ENCODE measurements around the gene TREML2. TPM values are rescaled to one million over a fixed set of nuclear protein-coding genes. Genes with fewer than 3 reads are reported as not detected.
"Not testable (repeated sequence)": the region's sequence is repeated elsewhere in the genome, so short reads cannot be mapped to it uniquely, and the experiment has no call there.

The TREML2 gene
- total RNA-seq, 1 experiment from 2014 or later, result not detected

DNA sequence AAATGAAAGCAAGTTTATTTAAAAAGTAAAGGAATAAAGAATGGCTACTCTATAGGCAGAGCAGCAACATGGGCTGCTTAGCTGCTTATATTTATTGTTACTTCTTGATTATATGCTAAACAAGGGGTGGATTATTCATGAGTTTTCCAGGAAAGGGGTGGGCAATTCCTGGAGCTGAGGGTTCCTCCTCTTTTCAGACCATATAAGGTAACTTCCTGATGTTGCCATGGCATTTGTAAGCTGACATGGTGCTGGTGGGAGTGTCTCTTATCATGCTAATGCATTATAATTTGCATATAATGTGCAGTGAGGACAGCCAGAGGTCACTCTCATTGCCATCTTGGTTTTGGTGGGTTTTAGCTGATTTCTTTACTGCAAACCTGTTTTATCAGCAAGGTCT is 11.9 kb downstream of the TREML2 start:
- not testable (repeated sequence) for H3K9me2 ChIP-seq (replicated peaks; ENCODE audit: insufficient read depth, low read length); H3K9ac ChIP-seq (ENCODE audit: low read length); H3K79me2 ChIP-seq (ENCODE audit: low read length); H3K4me1 ChIP-seq (ENCODE audit: low read length); H3K27me3 ChIP-seq (ENCODE audit: low read length); H3K4me2 ChIP-seq (ENCODE audit: low read depth, low read length, poor library complexity, severe bottlenecking); H3K9me3 ChIP-seq (ENCODE audit: low read length); H3K36me3 ChIP-seq (ENCODE audit: insufficient read depth, low read length); H2AFZ ChIP-seq (ENCODE audit: low read length); H4K20me1 ChIP-seq (ENCODE audit: insufficient read depth, low read depth, low read length); DNase-seq; H3K4me3 ChIP-seq (ENCODE audit: low read length); H3K27ac ChIP-seq (ENCODE audit: low read length)

DNA sequence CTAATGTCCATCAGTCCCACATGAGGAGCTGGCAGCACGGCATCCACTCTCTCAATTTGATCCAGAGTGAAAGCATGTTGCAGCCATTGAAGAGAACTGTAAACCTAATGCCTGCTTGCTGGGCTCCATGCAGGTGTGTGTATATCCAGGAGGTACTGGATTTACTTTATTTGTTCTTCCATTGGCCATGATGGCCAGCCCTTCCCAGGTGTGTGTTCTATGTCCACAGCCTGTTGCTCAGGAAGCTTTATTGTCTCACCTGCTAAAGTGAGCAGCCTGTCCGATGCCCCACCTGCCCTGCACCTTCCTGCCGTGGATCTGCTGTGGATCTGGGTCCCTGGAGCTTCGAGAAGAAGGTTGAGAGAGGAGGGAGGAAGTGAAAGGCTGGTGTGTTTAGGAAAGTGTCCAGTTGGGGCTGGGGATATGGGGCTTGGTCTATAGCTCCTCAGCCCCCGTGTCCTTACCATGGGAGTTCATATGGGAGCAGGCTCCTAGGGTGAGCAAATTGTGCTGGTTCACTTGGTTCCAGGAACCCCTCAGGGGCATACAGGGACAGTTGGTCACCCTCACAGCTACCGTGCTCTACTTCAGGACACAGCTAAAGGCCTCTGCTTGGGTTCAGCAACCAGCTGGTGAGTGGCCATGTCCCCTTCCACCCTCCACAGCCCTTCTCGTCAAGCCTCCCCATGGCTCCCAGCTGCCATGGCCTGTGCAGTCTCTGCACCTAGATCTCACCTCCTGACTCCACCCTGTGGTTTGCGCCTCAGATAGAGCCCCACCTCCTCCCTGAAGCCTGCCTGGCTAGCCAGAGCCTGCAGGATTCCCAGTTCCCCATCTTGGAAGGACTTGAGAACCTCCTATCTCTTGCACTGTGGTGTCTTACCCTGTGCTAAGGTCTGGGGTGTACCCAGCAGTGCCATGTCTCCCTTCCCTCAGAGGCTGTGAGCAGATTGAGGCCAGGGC is 12.7 kb downstream of the TREML2 start:
- Histone ChIP-seq H3K9ac (ENCODE audit: low read length) (no peak overlapping the region), H3K9me2 (replicated peaks; ENCODE audit: insufficient read depth, low read length) (no peaks in the 10 kb centered on the region), H3K9me3 (ENCODE audit: low read length) (no peaks in the 10 kb centered on the region; the same call in 1 of the 2 replicates), H3K4me1 (ENCODE audit: low read length) (no peaks in the 10 kb centered on the region), H3K4me3 (ENCODE audit: low read length) (no peak overlapping the region), H3K4me2 (ENCODE audit: low read depth, low read length, poor library complexity, severe bottlenecking) (no peak overlapping the region), H3K27me3 (ENCODE audit: low read length) (no peaks in the 10 kb centered on the region; the same call in 1 of the 2 replicates), H3K27ac (ENCODE audit: low read length) (no peak overlapping the region), H3K79me2 (ENCODE audit: low read length) (no peaks in the 10 kb centered on the region), H4K20me1 (ENCODE audit: insufficient read depth, low read depth, low read length) (no peaks in the 10 kb centered on the region), H3K36me3 (ENCODE audit: insufficient read depth, low read length) (no peaks in the 10 kb centered on the region), H2AFZ (ENCODE audit: low read length) (no peak overlapping the region)
- DNase-seq, result no peak

DNA sequence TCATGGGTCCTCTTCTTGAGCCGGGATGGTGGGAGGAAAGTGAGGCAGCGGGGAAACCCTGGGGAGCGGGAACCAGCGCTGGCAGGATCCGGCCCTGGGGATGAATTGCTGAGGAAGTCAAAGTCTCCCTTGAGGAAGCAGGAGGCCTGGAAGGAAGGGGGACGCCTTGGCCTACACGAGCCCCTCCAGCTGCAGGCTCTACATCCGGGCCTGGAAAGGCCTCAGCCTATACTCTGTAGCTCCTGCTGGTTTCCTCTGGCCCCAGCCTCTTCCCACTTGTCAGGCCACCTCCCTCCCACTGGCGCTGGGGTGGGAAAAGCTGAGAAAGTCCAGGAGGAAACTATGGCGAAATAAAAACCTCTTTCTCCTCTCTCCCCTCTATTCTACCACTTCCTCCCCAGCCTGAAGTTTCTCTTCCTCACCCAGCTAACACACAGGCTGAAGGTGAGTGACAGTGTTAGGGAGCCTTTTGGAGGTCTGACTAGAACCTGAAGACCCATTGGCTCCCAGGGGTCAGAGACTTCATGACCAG is 14.9 kb downstream of the TREML2 start:
- H3K4me1 ChIP-seq (ENCODE audit: low read length), result peaks cover 6% of the 10 kb centered on the region
- DNase-seq, result no peak
- H3K4me2 ChIP-seq (ENCODE audit: low read depth, low read length, poor library complexity, severe bottlenecking), result no peak overlapping the region
- no peaks in the 10 kb centered on the region for H3K9me2 ChIP-seq (replicated peaks; ENCODE audit: insufficient read depth, low read length)
- H3K9me3 ChIP-seq (ENCODE audit: low read length), result no peaks in the 10 kb centered on the region; the same call in 1 of the 2 replicates
- no peak overlapping the region for H3K4me3 ChIP-seq (ENCODE audit: low read length)
- H3K36me3 ChIP-seq (ENCODE audit: insufficient read depth, low read length), result no peaks in the 10 kb centered on the region
- no peaks in the 10 kb centered on the region for H4K20me1 ChIP-seq (ENCODE audit: insufficient read depth, low read depth, low read length)
- H3K27me3 ChIP-seq (ENCODE audit: low read length), result no peaks in the 10 kb centered on the region; the same call in 1 of the 2 replicates
- no peak overlapping the region for H3K9ac ChIP-seq (ENCODE audit: low read length)
- H3K27ac ChIP-seq (ENCODE audit: low read length), result no peak overlapping the region
- H2AFZ ChIP-seq (ENCODE audit: low read length), result no peak overlapping the region
- no peaks in the 10 kb centered on the region for H3K79me2 ChIP-seq (ENCODE audit: low read length)

DNA sequence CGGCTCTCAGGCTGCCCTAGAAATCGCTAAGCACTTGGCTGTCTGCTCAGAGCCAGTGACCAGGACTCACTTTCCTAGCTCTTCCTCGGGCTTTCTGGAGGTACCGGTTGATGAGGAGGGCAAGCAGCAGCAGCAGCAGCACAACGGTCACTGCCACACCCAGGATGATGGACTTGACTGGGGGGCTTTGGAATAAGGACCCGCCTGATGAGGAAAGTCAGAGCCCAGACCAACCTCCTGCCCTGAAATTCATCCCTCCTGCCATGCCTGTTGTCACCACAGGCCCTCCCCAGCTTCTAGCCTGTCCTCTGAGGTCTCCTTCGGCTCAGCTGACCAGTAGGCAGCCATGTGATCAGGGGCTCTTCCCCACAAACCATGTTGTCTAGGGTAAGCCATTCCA is 16.2 kb downstream of the TREML2 start:
- Histone ChIP-seq H3K27me3 (ENCODE audit: low read length) (no peaks in the 10 kb centered on the region; the same call in 1 of the 2 replicates), H3K9me3 (ENCODE audit: low read length) (no peaks in the 10 kb centered on the region), H3K9ac (ENCODE audit: low read length) (no peak overlapping the region), H3K4me2 (ENCODE audit: low read depth, low read length, poor library complexity, severe bottlenecking) (no peak overlapping the region), H2AFZ (ENCODE audit: low read length) (no peak overlapping the region), H3K36me3 (ENCODE audit: insufficient read depth, low read length) (no peaks in the 10 kb centered on the region), H3K4me3 (ENCODE audit: low read length) (no peak overlapping the region), H3K9me2 (replicated peaks; ENCODE audit: insufficient read depth, low read length) (no peaks in the 10 kb centered on the region), H3K4me1 (ENCODE audit: low read length) (peaks cover 6% of the 10 kb centered on the region), H3K79me2 (ENCODE audit: low read length) (no peaks in the 10 kb centered on the region), H4K20me1 (ENCODE audit: insufficient read depth, low read depth, low read length) (no peaks in the 10 kb centered on the region), H3K27ac (ENCODE audit: low read length) (no peak overlapping the region)
- DNase-seq, result no peak

DNA sequence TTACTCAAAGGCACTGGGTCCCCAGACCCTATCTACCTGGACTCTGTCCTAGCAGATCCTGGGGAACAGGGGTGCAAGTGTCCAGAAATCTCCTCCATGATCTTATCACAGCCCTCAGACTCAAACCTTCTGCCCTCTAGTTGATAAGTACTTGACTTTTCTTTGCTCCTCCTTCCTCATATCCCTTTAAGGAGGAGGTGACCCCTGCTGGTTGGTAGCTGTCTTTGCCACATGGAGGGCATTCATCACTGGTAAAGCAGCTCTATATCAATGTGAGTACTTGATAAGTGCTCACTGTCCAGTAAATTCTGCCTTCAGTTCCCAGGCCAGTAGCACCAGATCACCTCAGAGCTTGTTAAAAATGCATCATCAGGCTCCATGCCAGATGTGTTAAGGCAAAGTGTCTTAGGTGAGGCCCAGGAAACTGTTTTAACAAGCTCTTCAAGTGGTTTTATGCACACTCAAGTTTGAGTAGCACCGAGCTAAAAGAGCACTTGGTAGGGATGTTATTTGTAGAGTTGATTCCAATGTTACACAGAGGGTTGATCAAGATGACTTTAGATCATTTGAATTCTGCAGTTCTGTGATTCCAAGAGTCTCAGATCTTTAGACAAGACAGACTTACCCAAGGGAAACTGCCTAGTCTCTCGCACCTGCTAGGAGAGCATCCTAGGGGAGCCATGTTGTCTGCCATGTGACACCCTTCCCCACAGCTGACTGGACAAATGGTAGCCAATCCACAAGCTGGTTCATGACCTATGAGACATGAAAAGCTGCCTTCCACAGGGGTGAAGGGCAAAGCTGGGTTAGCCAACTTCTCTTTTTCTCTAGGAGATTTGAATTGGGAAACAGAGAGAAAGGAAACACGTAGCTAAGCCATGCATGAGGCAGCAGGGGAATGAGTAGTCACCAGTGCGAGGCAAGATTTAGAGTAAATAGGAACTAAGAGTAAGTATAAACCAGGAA is 18.6 kb downstream of the TREML2 start:
- Histone ChIP-seq H3K4me3 (ENCODE audit: low read length) (no peak overlapping the region), H3K9me2 (replicated peaks; ENCODE audit: insufficient read depth, low read length) (no peaks in the 10 kb centered on the region), H3K79me2 (ENCODE audit: low read length) (no peaks in the 10 kb centered on the region), H3K4me2 (ENCODE audit: low read depth, low read length, poor library complexity, severe bottlenecking) (no peak overlapping the region), H3K27ac (ENCODE audit: low read length) (no peak overlapping the region), H4K20me1 (ENCODE audit: insufficient read depth, low read depth, low read length) (no peaks in the 10 kb centered on the region), H3K36me3 (ENCODE audit: insufficient read depth, low read length) (no peaks in the 10 kb centered on the region), H3K27me3 (ENCODE audit: low read length) (no peaks in the 10 kb centered on the region), H2AFZ (ENCODE audit: low read length) (peak overlapping the region; percentile 55; the same call in 1 of the 2 replicates), H3K4me1 (ENCODE audit: low read length) (peaks cover 6% of the 10 kb centered on the region), H3K9ac (ENCODE audit: low read length) (no peak overlapping the region), H3K9me3 (ENCODE audit: low read length) (no peaks in the 10 kb centered on the region)
- peak; percentile 88 for DNase-seq

DNA sequence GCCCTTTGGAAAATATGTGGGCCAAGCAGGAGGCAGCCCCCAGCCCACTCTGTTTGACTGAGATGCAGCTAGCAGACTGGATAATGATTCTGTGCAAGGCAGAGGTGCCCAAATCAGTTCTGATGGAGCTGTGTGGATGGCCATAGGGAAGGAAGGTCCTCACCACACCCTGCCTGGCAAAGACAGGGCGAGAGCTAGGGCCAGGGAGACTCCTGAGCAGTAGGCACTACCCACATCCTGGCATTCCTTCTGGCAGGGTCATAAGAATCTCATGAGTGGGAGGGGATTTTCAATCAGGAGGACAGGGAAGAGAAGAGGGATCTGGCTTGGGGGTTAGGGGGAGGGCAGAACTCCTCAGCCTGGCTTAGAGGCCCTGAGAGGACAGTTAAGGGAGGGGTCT is 19.4 kb downstream of the TREML2 start:
- H3K27me3 ChIP-seq (ENCODE audit: low read length), result no peaks in the 10 kb centered on the region
- no peaks in the 10 kb centered on the region for H3K79me2 ChIP-seq (ENCODE audit: low read length)
- DNase-seq, result no peak
- no peaks in the 10 kb centered on the region for H4K20me1 ChIP-seq (ENCODE audit: insufficient read depth, low read depth, low read length)
- no peaks in the 10 kb centered on the region for H3K9me2 ChIP-seq (replicated peaks; ENCODE audit: insufficient read depth, low read length)
- H3K9me3 ChIP-seq (ENCODE audit: low read length), result no peaks in the 10 kb centered on the region
- H3K27ac ChIP-seq (ENCODE audit: low read length), result no peak overlapping the region
- no peak overlapping the region for H3K4me2 ChIP-seq (ENCODE audit: low read depth, low read length, poor library complexity, severe bottlenecking)
- H3K4me3 ChIP-seq (ENCODE audit: low read length), result no peak overlapping the region
- no peak overlapping the region for H2AFZ ChIP-seq (ENCODE audit: low read length)
- no peaks in the 10 kb centered on the region for H3K36me3 ChIP-seq (ENCODE audit: insufficient read depth, low read length)
- no peak overlapping the region for H3K9ac ChIP-seq (ENCODE audit: low read length)
- peaks cover 6% of the 10 kb centered on the region for H3K4me1 ChIP-seq (ENCODE audit: low read length)

DNA sequence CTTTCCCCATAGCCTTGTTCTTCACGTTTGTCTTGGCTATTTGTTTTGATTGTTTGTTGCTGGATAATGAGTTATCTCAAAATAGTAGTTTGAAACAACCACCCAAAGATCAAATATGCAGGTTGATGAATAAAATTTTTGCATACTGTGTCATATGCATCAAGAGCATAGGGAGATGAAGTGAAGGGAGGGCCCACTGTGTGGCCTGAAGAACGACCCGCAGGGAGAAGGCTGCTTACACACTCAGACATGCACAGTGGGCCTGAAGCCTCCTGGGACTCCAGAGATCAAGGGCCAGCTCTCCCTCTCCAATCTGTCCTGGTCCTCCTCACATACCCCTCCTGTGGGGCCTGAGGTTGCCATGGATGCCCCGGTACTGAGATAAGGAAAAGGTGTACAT is 21.8 kb downstream of the TREML2 start:
- H3K9me2 ChIP-seq (replicated peaks; ENCODE audit: insufficient read depth, low read length), result no peaks in the 10 kb centered on the region
- H3K79me2 ChIP-seq (ENCODE audit: low read length), result no peaks in the 10 kb centered on the region
- no peaks in the 10 kb centered on the region for H3K36me3 ChIP-seq (ENCODE audit: insufficient read depth, low read length)
- H3K9ac ChIP-seq (ENCODE audit: low read length), result no peak overlapping the region
- no peak overlapping the region for H3K4me2 ChIP-seq (ENCODE audit: low read depth, low read length, poor library complexity, severe bottlenecking)
- no peaks in the 10 kb centered on the region for H3K9me3 ChIP-seq (ENCODE audit: low read length)
- no peaks in the 10 kb centered on the region for H3K27me3 ChIP-seq (ENCODE audit: low read length)
- no peaks in the 10 kb centered on the region; the same call in 1 of the 2 replicates for H4K20me1 ChIP-seq (ENCODE audit: insufficient read depth, low read depth, low read length)
- peaks cover 6% of the 10 kb centered on the region for H3K4me1 ChIP-seq (ENCODE audit: low read length)
- no peak overlapping the region for H3K27ac ChIP-seq (ENCODE audit: low read length)
- DNase-seq, result no peak
- no peak overlapping the region for H3K4me3 ChIP-seq (ENCODE audit: low read length)
- no peak overlapping the region for H2AFZ ChIP-seq (ENCODE audit: low read length)

All from Karpas-422 (cell line).